Testis (tissue), 3 donors: ENCODE data around the gene TMEM145. TPM values are rescaled to one million over a fixed set of nuclear protein-coding genes. Genes with fewer than 3 reads are reported as not detected.
"Not testable (repeated sequence)": the region's sequence is repeated elsewhere in the genome, so short reads cannot be mapped to it uniquely, and the experiment has no call there.

Source experiments
- DNase-seq: peaks from one replicate; pipeline ENCODE4 v3.0.0-alpha.2; 2019
- H3K27ac ChIP-seq, 2 donors: fragments of 200-600 bp; sonication (generic); one replicate each; pipeline ENCODE4 v1.5.1; 2019
- H3K27me3 ChIP-seq: fragments of 200-600 bp; sonication (generic); one replicate; pipeline ENCODE4 v1.5.1; 2019
- H3K36me3 ChIP-seq: fragments of 200-600 bp; sonication (generic); one replicate; pipeline ENCODE4 v1.5.1; 2017; ENCODE audit warnings: low read depth; ENCODE audit errors: missing control alignments
- H3K4me1 ChIP-seq: fragments of 200-600 bp; sonication (generic); one replicate; pipeline ENCODE4 v1.5.1; 2019
- H3K4me3 ChIP-seq, 2 donors: fragments of 200-600 bp; sonication (generic); one replicate each; pipeline ENCODE4 v1.5.1; 2017 to 2019
- H3K9me3 ChIP-seq: fragments of 200-600 bp; sonication (generic); one replicate; pipeline ENCODE4 v1.5.1; 2017
- POLR2A ChIP-seq: fragments of 450-650 bp; IDR thresholded peaks from one replicate; pipeline ENCODE4 v1.6.1; 2017; ENCODE audit warnings: antibody characterized with exemption, mild to moderate bottlenecking, moderate library complexity
- WGBS, 2 donors: methylation state at CpG; one replicate each; pipeline ENCODE4 v1.1.5; 2018; 5-methylcytosine and 5-hydroxymethylcytosine counted together
- intact Hi-C: fragments of 100-400 bp; cut with DNase I; formaldehyde crosslinking; loops from one replicate; pipeline ENCODE4 v1.15.1; 2023; ENCODE audit warnings: low total_unique reads
- polyA plus RNA-seq: library from polyadenylated mRNA; stranded (reverse); fragments of 350-450 nt; fragmentation: Illumina TruSeq; extraction: RNeasy Lipid Tissue Mini Kit (QIAGEN cat#74804); gene quantifications from one replicate; pipeline ENCODE4 v1.2.3, GENCODE V29; 2014; ENCODE audit warnings: low read depth, low replicate concordance; ENCODE audit not compliant: insufficient read depth
- total RNA-seq, 2 donors: library from RNA; depleted of rRNA; stranded (reverse); fragments of >200 nt; gene quantifications; one replicate each; pipeline ENCODE4 v1.2.3, GENCODE V29; 2016
- TF ChIP-seq, protein P1 (sequence below), 3 experiments: fragments of 450-650 bp in 2 of 3; fragments of 200-600 bp in 1 of 3; sonication (generic) in 1 of 3; IDR thresholded peaks; one replicate each; pipeline ENCODE4 v1.5.1; 2016 to 2019; ENCODE audit warnings: antibody characterized with exemption in 3 of 3, mild to moderate bottlenecking in 2 of 3, moderate library complexity in 1 of 3

Gene TMEM145
- total and polyA plus RNA-seq, 3 donors from 2014 or later: 6.9 to 12.3 (median 7.2) TPM

DNA sequence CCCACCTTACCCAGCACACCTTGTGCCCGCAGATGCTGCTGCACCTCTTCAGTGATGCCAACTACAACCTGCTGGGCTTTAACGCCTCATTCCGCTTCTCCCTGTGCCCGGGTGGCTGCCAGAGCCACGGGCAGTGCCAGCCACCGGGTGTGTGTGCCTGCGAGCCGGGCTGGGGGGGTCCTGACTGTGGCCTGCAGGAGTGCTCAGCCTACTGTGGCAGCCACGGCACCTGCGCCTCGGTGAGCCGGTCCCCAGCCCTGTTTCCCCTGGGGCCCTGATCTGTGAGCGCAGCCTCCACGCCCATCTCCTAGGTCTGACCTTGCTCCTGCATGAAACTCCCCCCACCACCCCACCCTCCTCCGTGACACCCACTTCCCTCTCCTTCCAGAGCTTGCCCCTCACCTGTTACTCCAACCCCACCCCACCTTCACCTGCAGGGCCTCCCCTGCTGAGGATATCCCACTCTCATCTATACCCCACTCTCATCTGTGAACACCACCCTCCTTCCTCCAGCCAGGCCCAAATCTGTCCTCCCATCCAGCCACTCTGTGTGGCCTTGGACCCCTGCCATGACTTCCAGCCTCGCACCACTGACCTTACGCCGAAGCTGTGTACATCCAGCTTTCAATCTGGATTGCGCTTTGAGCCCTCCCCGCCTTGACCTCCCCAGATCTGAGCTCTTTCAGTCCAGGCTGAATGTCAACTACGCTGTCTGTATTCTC lies 21.0 kb downstream of the TMEM145 start:
- Histone ChIP-seq H3K27ac (no peak overlapping the region), H3K4me3 (no peak overlapping the region), H3K9me3 (no peaks in the 10 kb centered on the region), H3K4me1 (peaks cover 17% of the 10 kb centered on the region), H3K27me3 (no peaks in the 10 kb centered on the region), H3K36me3 (no peaks in the 10 kb centered on the region)
- DNase-seq: peak; percentile 38
- WGBS, 2 donors: 62 to 69% methylated on average over 18 to 21 of the region's 21 CpGs
- intact Hi-C loops: no loop called here
- TF ChIP-seq POLR2A: no peak
- TF ChIP-seq, protein P1, sequence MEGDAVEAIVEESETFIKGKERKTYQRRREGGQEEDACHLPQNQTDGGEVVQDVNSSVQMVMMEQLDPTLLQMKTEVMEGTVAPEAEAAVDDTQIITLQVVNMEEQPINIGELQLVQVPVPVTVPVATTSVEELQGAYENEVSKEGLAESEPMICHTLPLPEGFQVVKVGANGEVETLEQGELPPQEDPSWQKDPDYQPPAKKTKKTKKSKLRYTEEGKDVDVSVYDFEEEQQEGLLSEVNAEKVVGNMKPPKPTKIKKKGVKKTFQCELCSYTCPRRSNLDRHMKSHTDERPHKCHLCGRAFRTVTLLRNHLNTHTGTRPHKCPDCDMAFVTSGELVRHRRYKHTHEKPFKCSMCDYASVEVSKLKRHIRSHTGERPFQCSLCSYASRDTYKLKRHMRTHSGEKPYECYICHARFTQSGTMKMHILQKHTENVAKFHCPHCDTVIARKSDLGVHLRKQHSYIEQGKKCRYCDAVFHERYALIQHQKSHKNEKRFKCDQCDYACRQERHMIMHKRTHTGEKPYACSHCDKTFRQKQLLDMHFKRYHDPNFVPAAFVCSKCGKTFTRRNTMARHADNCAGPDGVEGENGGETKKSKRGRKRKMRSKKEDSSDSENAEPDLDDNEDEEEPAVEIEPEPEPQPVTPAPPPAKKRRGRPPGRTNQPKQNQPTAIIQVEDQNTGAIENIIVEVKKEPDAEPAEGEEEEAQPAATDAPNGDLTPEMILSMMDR (IDR thresholded peaks at IDR 0.05): no peak

DNA sequence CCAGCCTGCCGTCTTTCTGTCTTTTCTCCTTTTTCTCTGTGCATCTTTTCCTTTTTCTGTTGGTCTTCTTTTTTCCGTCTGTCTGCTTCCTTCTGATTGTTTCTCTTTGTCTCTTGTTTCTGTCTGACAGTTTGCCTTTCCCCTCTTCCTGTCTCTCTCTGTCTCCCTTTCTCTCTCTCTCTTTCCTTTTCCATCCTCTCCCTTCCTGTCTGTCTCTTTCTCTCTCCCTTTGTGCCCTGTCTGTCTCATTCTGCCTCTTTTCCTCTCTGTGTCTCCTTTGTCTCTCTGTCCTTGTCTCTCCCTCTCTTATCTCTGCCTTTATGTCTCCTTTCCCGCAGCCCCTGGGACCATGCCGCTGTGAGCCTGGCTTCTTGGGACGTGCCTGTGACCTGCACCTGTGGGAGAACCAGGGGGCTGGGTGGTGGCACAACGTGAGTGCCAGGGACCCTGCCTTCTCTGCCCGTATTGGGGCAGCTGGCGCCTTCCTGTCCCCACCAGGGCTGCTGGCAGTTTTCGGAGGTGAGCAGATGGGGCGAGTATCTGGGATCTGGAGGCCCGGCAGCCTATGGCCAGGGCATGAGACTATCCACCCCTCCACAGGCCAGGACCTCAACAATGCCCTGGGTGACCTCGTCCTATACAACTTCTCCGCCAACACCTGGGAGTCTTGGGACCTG lies 21.7 kb downstream of the TMEM145 start:
- Histone ChIP-seq H3K4me1 (peaks cover 17% of the 10 kb centered on the region), H3K27me3 (no peaks in the 10 kb centered on the region), H3K27ac (no peak overlapping the region), H3K36me3 (no peaks in the 10 kb centered on the region), H3K9me3 (no peaks in the 10 kb centered on the region), H3K4me3 (no peak overlapping the region)
- no peak for DNase-seq
- intact Hi-C loops: no loop called here
- TF ChIP-seq, protein P1 (IDR thresholded peaks at IDR 0.05): no peak
- no peak for TF ChIP-seq POLR2A
- WGBS, 2 donors: 68 to 72% methylated on average over 10 to 13 of the region's 13 CpGs

DNA sequence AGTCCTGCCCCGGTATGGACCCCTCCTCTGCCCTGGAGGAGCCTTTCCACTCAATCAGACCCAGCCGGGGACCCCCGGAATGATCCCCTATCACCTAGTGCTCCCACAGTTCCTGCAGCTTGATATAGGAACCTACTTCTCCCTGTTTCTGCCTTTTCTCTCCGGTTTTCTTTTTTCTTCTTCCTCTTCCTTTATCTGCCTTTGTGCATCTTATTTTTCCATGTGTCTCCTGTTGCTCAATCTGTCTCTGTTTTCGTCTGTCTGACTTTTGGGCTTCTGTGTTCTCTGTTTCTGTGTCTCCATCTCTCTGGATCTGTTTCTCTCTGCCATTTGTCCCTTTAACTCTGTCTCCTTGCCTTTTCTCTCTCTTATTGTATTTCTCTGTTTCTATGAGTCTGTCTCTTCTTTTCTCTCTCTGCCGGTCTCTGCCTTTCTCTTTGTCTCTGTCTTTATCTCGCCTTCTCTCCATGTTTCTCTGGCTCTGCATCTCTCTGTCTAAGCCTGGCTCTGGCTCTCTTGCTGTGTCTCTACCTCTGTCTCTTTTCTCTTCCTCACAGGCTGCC lies 22.3 kb downstream of the TMEM145 start:
- H3K36me3 ChIP-seq: no peaks in the 10 kb centered on the region
- H3K9me3 ChIP-seq: no peaks in the 10 kb centered on the region
- H3K27me3 ChIP-seq: no peaks in the 10 kb centered on the region
- H3K4me3 ChIP-seq: no peak overlapping the region
- no peak overlapping the region for H3K27ac ChIP-seq
- intact Hi-C loops: no loop called here
- peaks cover 16% of the 10 kb centered on the region for H3K4me1 ChIP-seq
- no peak for DNase-seq
- no peak for TF ChIP-seq POLR2A
- TF ChIP-seq, protein P1 (IDR thresholded peaks at IDR 0.05): no peak
- WGBS, 2 donors: 84 to 88% methylated on average over 7 of the region's 7 CpGs

DNA sequence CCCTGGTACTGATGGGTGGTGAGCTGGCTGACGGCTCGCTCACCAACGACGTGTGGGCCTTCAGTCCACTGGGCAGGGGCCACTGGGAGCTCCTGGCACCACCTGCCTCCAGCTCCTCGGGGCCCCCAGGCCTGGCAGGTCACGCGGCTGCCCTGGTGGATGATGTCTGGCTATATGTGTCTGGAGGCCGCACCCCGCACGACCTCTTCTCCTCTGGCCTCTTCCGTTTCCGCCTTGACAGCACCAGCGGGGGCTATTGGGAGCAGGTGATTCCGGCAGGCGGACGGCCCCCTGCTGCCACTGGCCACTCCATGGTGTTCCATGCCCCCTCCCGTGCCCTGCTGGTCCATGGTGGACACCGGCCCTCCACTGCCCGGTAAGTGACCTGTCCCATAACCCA lies 22.9 kb downstream of the TMEM145 start:
- no peaks in the 10 kb centered on the region for H3K27me3 ChIP-seq
- intact Hi-C loops: no loop called here
- H3K27ac ChIP-seq: no peak overlapping the region
- no peaks in the 10 kb centered on the region for H3K36me3 ChIP-seq
- peaks cover 11% of the 10 kb centered on the region for H3K4me1 ChIP-seq
- TF ChIP-seq, protein P1 (IDR thresholded peaks at IDR 0.05): no peak
- no peak for TF ChIP-seq POLR2A
- WGBS, 2 donors: 91% methylated on average over 16 to 19 of the region's 19 CpGs
- H3K9me3 ChIP-seq: no peaks in the 10 kb centered on the region
- DNase-seq: no peak
- H3K4me3 ChIP-seq: no peak overlapping the region

DNA sequence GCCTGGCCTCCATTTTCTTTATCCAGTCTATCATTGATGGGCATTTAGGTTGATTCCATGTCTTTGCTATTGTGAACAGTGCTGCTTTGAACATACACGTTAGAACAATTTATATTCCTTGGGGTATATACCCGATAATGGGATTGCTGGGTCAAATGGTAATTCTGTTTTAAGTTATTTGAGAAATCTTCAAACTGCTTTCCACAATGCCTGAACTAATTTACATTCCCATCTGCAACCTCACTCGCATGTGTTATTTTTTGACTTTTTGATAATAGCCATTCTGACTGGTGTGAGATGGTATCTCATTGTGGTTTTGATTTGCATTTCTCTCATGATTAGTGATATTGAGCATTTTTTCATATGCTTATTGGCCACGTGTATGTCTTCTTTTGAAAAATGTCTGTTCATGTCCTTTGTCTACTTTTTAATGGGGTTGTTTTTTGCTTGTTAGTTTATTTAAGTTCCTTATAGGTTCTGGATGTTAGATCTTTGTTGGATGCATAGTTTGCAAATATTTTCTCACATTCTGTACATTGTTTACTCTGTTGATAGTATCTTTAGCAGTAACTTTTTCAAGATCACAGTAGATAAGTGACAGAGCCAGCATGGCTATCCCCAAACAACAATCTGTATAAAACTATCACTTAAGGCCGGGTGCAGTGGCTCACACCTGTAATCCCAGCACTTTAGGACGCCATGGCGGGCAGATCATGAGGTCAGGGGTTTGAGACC lies 26.2 kb downstream of the TMEM145 start:
- H3K36me3 ChIP-seq, H3K4me1 ChIP-seq, H3K27me3 ChIP-seq, H3K4me3 ChIP-seq, DNase-seq, H3K9me3 ChIP-seq, intact Hi-C loops, H3K27ac ChIP-seq: not testable (repeated sequence)
- 93 to 94% methylated on average over 7 of the region's 7 CpGs for WGBS, 2 donors

DNA sequence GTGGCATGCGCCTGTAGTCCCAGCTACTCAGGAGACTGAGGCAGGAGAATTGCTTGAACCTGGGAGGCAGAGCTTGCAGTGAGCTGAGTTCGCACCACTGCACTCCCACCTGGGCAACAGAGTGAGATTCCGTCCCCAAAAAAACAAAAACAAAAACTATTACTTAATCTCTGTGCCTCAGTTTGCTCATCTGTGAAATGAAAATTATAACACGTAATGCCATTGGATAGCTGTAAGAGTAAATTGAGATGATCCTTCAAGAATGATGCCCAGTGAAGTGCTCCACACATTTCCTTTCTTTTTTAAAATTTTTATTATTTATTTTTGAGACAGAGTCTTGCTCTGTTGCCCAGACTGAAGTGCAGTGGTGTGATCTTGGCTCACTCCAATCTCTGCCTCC lies 26.8 kb downstream of the TMEM145 start:
- H3K27ac ChIP-seq, H3K9me3 ChIP-seq, H3K4me1 ChIP-seq, H3K4me3 ChIP-seq, H3K36me3 ChIP-seq, H3K27me3 ChIP-seq, DNase-seq, intact Hi-C loops: not testable (repeated sequence)
- 94 to 98% methylated on average over 4 of the region's 4 CpGs for WGBS, 2 donors
